T-helper 9 cell (primary cell): ENCODE data around the gene OR4X1.
"Not testable (repeated sequence)": the region's sequence is repeated elsewhere in the genome, so short reads cannot be mapped to it uniquely, and the experiment has no call there.

Experiments
- DNase-seq: peaks from one replicate; pipeline ENCODE4 v3.0.0-alpha.2; 2020
- total RNA-seq, 2 donors: gene quantifications; one replicate each; lab custom pipeline; 2026; lab: John Stamatoyannopoulos, UW

The OR4X1 gene
- 0 reads per million in 2 donors for total RNA-seq

- no peak for DNase-seq
These were observed at the start of gene OR4X1 for GRCh38 chr11:48263423-48263911. Gene OR4X1, plus strand, starts transcription at chr11:48263861. Its CDS starts 0 bp downstream, at chr11:48263861.

- DNase-seq, result no peak
These were observed 47.2 kb upstream of the OR4X1 start, which contains the start of gene OR4B1 for GRCh38 chr11:48216510-48216909. Gene OR4B1, plus strand, starts transcription at chr11:48216810. Its CDS starts 0 bp downstream, at chr11:48216810.

GRCh38 chr11:48228761-48229160, 34.9 kb upstream of the OR4X1 start:
- DNase-seq, result no peak

- not testable (repeated sequence) for DNase-seq
These were observed 33.6 kb upstream of the OR4X1 start for GRCh38 chr11:48230057-48230456.

GRCh38 chr11:48237727-48238126, 25.9 kb upstream of the OR4X1 start:
- DNase-seq, result no peak

- no peak for DNase-seq
These were observed 21.2 kb upstream of the OR4X1 start for GRCh38 chr11:48242501-48242900.

- no peak for DNase-seq
These were observed 18.9 kb upstream of the OR4X1 start, which contains the start of gene OR4X2 for GRCh38 chr11:48244804-48245203. Gene OR4X2, plus strand, starts transcription at chr11:48245104. Its CDS starts 0 bp downstream, at chr11:48245104.

GRCh38 chr11:48248902-48249301, 14.8 kb upstream of the OR4X1 start:
- no peak for DNase-seq

- no peak for DNase-seq
These were observed 2.1 kb upstream of the OR4X1 start for GRCh38 chr11:48261600-48261999.

- no peak for DNase-seq
These were observed 7.0 kb downstream of the OR4X1 start for GRCh38 chr11:48270621-48271020.

GRCh38 chr11:48272606-48273005, 8.9 kb downstream of the OR4X1 start:
- DNase-seq, result no peak

- DNase-seq, result no peak
These were observed 42.3 kb downstream of the OR4X1 start, which contains the start of gene OR4S1 for GRCh38 chr11:48305923-48306322. Gene OR4S1, plus strand, starts transcription at chr11:48306223. Its CDS starts 0 bp downstream, at chr11:48306223.

- peak; percentile 53 for DNase-seq
These were observed 44.2 kb downstream of the OR4X1 start for GRCh38 chr11:48307760-48308386.

- not testable (repeated sequence) for DNase-seq
These were observed 49.9 kb downstream of the OR4X1 start for GRCh38 chr11:48313590-48313989.
